Fibroblast of gingiva (primary cell): ENCODE results near the gene AQP6.

Experiments
- DNase-seq: peaks from one replicate; pipeline ENCODE4 v3.0.0-alpha.2; 2011; ENCODE audit warnings: low read depth

The AQP6 gene

GRCh38 chr12:49942921-49943624 lies 29.7 kb upstream of the AQP6 start:
- DNase-seq, result no peak

DNA sequence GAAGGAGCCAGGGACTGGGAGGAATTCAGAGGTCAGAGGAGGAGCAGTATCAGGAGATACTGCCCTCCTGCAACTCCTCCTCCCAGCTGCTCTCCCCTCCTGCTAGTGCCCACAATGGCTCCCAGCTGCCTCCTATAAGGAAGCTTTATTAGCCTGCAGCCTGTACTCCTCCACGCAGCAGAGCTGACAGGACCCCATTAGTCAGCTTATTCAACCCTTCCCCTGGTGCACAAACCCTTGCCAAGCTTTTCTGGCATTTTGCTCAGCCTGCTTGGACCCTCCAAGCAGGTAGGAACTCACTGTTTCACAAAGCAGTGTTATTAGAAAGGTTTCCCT lies 29.2 kb upstream of the AQP6 start:
- DNase-seq, result no peak

DNA sequence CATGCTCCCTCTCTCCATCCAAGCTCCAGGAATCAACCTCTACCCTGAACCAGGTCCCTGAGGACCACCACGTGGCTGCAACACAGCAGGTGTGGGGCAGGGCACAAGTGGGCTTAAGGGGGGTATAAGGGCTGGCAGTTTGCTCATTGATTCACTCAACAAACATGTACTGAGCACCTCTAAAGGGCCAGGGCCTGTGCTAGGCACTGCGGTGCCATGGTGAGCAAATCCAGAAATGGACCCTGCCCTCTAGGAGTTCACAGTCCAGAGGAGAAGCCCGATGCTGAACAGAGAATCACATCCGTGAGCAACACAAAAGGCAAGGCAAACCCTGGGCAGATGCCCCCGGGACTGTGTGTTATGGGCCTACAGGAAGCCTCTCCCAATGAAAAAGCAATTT lies 28.7 kb upstream of the AQP6 start:
- DNase-seq, result no peak

DNA sequence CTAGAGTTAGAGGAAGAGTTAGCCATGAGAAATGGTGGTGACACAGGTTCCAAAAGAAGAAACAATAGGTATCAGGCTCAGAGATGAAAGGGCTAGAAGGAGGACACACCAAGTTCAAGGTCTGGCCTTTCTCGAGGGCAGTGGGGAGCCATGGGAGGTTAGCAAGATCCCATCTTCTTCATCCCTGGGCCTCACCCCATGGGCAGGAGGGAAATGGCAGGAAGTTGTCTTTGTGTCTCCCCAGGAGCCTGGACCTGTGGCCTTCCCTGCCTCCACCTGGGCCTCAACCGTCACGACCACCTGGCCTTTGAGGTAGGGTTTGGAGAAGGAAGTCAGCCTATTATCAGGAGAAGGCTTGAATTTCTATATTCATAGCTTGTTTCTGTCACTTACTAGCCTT lies 28.0 kb upstream of the AQP6 start:
- no peak for DNase-seq

DNA sequence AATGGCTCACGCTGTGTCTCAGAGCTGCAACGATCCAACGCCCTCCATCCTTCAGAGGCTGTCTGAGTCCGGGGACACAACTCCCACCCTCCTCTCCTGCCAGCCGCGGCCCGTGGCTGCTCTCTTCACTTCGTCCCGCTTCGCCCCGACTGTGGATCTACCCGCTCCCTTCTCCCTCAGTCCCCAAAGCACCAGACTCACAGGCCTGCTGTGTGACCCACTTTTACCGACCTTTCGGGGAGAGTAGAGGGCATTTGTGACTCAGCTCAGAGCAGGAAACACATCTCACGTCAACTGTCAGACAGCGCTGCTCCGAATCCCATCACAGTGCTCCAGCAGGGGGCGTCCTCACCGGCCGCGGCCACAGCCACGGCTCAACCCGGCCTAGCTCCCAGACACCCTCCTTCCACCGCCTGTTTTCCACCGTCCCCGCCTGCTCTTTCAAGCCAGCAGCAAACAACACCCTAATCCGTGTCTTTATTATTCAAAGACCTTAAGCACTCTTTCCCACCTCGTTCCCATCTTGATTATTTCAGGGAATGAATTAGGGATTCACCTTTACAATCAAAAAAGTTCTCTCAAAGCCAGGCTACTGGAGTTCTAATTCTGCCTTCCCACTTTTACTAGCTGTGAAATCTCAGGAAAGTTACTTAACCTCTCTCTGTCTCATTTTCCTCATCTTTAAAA lies 27.2 kb upstream of the AQP6 start:
- DNase-seq, result peak; percentile 58

DNA sequence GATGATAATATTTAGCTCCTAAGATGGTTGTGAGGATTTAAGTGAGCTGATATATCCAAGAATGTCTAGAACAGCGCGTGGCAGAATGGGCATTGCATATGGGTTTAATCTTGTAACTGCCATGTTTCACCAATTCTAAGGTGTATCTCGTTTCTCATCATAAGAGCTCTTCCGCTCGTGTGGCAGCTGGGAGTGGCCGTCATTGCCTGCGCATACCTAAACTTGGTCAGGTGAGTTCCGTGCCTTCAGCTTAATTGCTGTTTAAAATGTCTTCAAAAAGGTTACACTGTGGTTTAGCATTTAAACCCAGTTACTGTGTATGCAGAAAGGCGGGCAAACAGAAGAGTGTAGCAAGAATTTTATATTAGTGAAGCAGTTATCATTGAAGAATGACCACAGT lies 26.7 kb upstream of the AQP6 start:
- DNase-seq, result no peak

GRCh38 chr12:49946497-49946896 lies 26.2 kb upstream of the AQP6 start:
- DNase-seq, result no peak

- no peak for DNase-seq
Measured at GRCh38 chr12:49947593-49948226, 25.0 kb upstream of the AQP6 start.

DNA sequence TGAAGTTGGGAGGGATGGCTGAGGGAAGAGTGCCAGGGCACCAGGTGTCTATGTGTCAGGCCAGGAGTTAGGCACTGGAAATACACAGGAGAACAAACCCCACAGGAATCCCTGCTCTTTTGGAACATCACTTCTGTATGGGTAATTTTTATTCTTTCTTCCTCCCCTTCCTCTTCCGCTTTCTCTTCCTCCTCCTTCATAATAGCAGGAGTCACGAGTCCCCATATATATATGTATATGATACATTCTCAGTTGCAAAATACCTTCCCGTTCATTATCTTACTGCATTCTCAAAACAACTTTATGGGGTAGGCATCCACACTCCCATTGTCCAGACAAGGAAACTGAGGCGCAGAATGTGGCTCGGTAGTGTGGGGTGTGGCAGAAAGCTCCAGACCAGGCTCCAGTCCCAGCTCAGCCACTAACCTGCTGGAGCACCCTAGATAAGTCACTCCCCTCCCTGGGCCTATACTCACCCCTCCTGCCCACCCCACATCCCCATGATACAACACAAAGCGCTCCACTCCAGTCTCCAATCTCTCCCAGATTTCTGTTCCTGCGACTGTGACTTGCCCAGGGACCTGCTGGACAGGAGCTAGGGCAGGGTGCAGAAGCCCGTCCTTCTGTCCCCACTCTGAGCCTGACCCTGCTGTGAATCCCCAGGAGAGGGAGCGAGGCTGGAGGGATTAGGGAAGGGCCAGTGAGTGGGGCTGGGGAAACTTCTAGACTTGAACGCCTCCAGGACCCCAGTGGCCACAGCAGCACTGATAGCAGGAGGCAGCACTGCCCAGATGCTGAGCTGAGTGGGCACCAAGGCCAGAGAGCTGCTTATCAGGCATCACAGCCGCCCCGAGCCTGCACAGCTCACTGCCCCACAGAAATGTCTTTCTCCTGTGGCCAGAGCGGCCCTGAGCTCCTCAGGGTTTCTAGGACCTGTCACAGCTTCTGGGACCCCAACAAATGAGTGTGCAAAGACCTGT lies 23.6 kb upstream of the AQP6 start:
- DNase-seq, result no peak

DNA sequence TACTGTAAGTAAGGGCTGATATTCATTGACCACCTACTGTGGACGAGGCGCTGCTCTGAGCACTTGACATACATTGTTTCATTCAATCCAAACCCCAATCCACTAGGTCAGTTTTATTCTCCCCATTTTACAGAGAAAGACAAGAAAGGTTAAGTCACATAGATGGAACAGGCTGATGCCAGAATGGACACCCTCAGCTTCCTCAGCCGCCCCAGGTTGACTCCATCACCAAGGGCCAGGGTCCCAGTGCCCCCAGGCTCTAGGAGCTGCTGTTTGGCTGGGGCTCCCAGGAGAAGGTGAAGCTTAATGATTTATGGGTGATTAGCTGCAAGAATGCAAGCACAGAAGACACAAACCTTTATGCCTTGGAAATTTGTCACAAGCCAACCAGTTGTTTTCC lies 22.9 kb upstream of the AQP6 start:
- no peak for DNase-seq

DNA sequence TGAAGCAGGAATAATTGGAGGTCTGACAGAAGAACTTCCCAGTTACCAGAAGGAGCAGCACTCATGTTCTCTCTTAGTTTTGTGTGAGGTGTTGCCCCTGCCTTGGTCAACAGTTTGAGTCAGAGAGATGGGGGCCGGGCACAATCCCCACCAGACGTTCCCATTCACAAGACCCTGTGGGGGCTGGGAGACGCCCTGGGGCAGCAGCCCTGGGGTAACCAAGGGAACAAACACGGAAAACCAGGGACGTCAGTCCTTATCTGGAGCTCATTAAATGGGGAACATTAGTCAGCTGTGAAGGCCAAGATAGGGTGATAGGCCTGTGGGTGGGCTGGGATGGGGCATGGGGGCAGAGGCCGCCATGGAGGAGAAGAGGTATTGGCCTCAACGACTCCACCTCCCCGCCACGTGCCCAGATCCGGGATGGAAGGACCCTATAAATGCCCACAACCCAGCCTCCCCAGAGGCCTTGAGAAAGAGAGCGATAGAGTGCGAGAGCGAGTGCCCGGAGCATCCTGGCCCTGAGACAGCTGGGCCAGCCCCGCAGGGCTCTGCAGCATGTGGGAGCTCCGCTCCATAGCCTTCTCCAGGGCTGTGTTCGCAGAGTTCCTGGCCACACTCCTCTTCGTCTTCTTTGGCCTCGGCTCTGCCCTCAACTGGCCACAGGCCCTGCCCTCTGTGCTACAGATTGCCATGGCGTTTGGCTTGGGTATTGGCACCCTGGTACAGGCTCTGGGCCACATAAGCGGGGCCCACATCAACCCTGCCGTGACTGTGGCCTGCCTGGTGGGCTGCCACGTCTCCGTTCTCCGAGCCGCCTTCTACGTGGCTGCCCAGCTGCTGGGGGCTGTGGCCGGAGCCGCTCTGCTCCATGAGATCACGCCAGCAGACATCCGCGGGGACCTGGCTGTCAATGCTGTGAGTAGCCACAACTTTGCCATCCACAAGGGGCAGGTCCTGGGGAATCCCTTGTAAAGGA lies 22.2 kb upstream of the AQP6 start, which contains the start of gene AQP2:
AQP2 (plus strand) TSS at position 465 of the 979 bp plus-strand sequence; CDS start at position 559, 94 bp downstream.
- DNase-seq, result no peak

DNA sequence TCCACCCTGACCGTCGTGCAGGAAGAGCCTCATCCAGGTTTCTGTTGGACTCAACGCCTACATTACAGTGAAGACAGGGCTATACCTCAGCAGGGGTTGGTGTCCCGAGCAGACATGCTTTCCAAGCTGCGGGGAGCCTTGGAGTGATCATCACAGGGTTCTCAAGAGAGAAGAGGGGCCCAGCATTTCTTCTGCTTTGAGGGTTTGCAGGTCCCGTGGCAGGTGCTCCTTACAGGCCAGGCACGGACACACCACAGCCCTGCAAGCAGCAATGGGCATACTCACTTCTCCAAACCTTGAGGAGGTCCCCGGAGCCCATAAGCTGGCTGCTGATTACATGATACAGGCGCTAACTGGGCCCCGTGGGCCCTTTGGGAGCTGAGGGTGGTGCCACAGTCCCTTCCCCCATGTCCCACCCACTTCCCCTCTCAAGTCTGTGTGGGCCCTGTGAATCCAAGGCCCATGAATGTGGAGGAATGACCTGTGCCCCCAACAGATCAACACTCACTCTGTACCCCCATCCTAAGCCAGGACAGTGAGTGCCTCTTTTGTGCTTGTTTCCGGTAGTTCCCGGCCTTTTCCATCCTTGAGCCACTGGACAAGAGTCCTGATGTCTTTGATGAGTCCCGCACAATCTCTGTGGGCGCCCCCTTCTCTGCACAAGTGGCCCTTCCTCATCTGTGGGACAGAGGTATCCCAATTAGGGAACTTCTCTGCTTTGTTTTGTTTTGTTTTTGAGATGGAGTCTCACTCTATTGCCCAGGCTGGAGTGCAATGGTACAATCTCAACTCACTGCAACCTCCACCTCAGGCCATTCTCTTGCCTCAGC lies 21.1 kb upstream of the AQP6 start:
- no peak for DNase-seq

DNA sequence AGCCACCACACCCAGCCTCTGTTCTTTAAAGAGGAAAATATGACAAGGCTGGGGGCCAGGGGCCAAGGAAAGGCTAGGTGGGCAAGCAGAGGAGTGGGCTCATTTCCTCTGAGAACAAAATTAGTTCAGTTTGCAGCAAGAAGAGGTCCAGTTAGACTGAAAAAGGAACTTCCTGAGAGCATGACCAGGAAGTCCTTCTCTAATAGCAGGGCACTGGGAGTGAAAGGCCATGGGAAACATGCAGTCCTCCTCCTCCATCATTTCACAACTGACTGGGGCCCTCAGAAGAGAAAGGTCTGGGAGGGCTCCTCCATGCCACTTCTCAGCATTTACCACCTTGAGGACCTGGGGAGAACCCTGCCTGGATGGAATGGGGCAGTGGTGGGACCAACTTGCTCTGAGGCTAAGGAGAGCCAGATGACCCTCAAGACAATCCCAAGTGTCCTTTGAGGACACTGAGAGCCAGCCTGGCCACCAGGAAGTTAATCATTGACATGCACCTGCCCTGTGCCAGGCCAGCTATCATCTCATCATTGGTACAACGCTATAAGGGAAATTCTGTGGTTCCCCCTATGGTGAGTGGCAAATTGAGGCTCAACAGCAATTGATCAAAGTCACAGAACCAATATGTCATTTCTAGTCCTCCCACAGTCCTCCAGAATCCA lies 20.2 kb upstream of the AQP6 start:
- no peak for DNase-seq

GRCh38 chr12:49953151-49953550 lies 19.6 kb upstream of the AQP6 start:
- DNase-seq, result no peak

- no peak for DNase-seq
Measured at GRCh38 chr12:49953961-49954846, 18.5 kb upstream of the AQP6 start.

- DNase-seq, result no peak
Measured at GRCh38 chr12:49954863-49955830, 17.6 kb upstream of the AQP6 start.
